IMR-90 (cell line): ENCODE measurements around the gene PTPN23. TPM values are rescaled to one million over a fixed set of nuclear protein-coding genes. Genes with fewer than 3 reads are reported as not detected.

Source experiments
- ATAC-seq: fragments of 200-7000 bp; cut with Tn5 transposase; 2 replicates; pipeline ENCODE4 v1.9.1; 2020; ENCODE audit warnings: low read depth, mild to moderate bottlenecking, moderate library complexity
- BruUV-seq: library from RNA; stranded (reverse); fragments of 400-500 nt; replicated peaks from 2 replicates; lab custom pipeline; 2021; lab: Mats Ljungman, UMichigan
- CTCF ChIA-PET: fragments of 300-600 bp; formaldehyde crosslinking; extraction: SDS; loops from one replicate; lab custom pipeline; 2021; ENCODE audit warnings: antibody characterized with exemption; lab: Yijun Ruan, JAX
- POLR2A ChIA-PET: fragments of 300-600 bp; sonication (Branson Sonifier 250); formaldehyde crosslinking; loops from one replicate; lab custom pipeline; 2022; ENCODE audit warnings: antibody characterized with exemption; ENCODE audit not compliant: unreplicated experiment; lab: Charles Lee
- DNase-seq: peaks from one replicate; pipeline ENCODE4 v3.0.0; 2013
- H2AFZ ChIP-seq: replicated peaks from 2 replicates; pipeline ENCODE3; 2013; ENCODE audit warnings: low read length, mild to moderate bottlenecking; ENCODE audit not compliant: poor library complexity
- H2AK5ac ChIP-seq: 2 replicates; pipeline ENCODE4 v1.6.1; 2013; ENCODE audit warnings: low read depth, low read length, inconsistent platforms
- H2AK9ac ChIP-seq: replicated peaks from 2 replicates; pipeline ENCODE3; 2013; ENCODE audit warnings: mild to moderate bottlenecking, low read depth, low read length, moderate library complexity; ENCODE audit not compliant: poor library complexity
- H2BK120ac ChIP-seq: 2 replicates; pipeline ENCODE4 v1.6.1; 2013; ENCODE audit warnings: low read depth, low read length, inconsistent platforms
- H2BK15ac ChIP-seq: 3 replicates; pipeline ENCODE4 v1.6.1; 2013; ENCODE audit warnings: low read depth, low read length, inconsistent platforms
- H2BK20ac ChIP-seq: 2 replicates; pipeline ENCODE4 v1.6.1; 2013; ENCODE audit warnings: low read depth, mild to moderate bottlenecking, inconsistent platforms, low read length, moderate library complexity
- H2BK5ac ChIP-seq: 2 replicates; pipeline ENCODE4 v1.6.1; 2013; ENCODE audit warnings: mild to moderate bottlenecking, low read depth, low read length, inconsistent platforms; ENCODE audit not compliant: poor library complexity, severe bottlenecking
- H3K14ac ChIP-seq: replicated peaks from 2 replicates; pipeline ENCODE4 v1.6.1; 2013; ENCODE audit warnings: low read depth, low read length, inconsistent platforms
- H3K18ac ChIP-seq: 2 replicates; pipeline ENCODE4 v1.6.1; 2013; ENCODE audit warnings: low read depth, low read length, control low read depth
- H3K23ac ChIP-seq: 2 replicates; pipeline ENCODE4 v1.6.1; 2013; ENCODE audit warnings: low read depth, low read length, inconsistent platforms
- H3K27ac ChIP-seq: 2 replicates; pipeline ENCODE4 v1.5.1; 2013; ENCODE audit warnings: mild to moderate bottlenecking, control low read depth, low read length; ENCODE audit not compliant: insufficient read depth
- H3K27me3 ChIP-seq: 2 replicates; pipeline ENCODE4 v1.6.1; 2013; ENCODE audit warnings: low read length; ENCODE audit not compliant: control insufficient read depth, insufficient read depth
- H3K36me3 ChIP-seq: 2 replicates; pipeline ENCODE4 v1.6.1; 2013; ENCODE audit warnings: low read length, mixed read lengths; ENCODE audit not compliant: control insufficient read depth, insufficient read depth
- H3K4ac ChIP-seq: 2 replicates; pipeline ENCODE4 v1.6.1; 2013; ENCODE audit warnings: low read depth, low read length, inconsistent platforms
- H3K4me1 ChIP-seq: 2 replicates; pipeline ENCODE4 v1.6.1; 2013; ENCODE audit warnings: low read length, mixed read lengths; ENCODE audit not compliant: control insufficient read depth, insufficient read depth
- H3K4me2 ChIP-seq: 2 replicates; pipeline ENCODE4 v1.6.1; 2013; ENCODE audit warnings: low read depth, mild to moderate bottlenecking, control low read depth, low read length, moderate library complexity
- H3K4me3 ChIP-seq: 2 replicates; pipeline ENCODE4 v1.5.1; 2013; ENCODE audit warnings: low read depth, mild to moderate bottlenecking, control low read depth, low read length, moderate library complexity; ENCODE audit not compliant: insufficient read depth
- H3K56ac ChIP-seq: 2 replicates; pipeline ENCODE4 v1.6.1; 2013; ENCODE audit warnings: low read length, inconsistent platforms; ENCODE audit not compliant: insufficient read depth; ENCODE audit errors: extremely low read depth
- H3K79me1 ChIP-seq, 2 experiments: 2 replicates each; pipeline ENCODE4 v1.6.1; 2013; ENCODE audit warnings: low read length in 2 of 2, inconsistent platforms in 1 of 2, low read depth in 1 of 2
- H3K9ac ChIP-seq: 2 replicates; pipeline ENCODE4 v1.6.1; 2013; ENCODE audit warnings: low read depth, low read length, control low read depth
- H3K9me1 ChIP-seq: 2 replicates; pipeline ENCODE4 v1.6.1; 2013; ENCODE audit warnings: low read length, inconsistent platforms; ENCODE audit not compliant: insufficient read depth
- H3K9me3 ChIP-seq: 2 replicates; pipeline ENCODE4 v1.6.1; 2013; ENCODE audit warnings: low read length; ENCODE audit not compliant: control insufficient read depth, insufficient read depth
- H4K20me1 ChIP-seq: 2 replicates; pipeline ENCODE4 v1.6.1; 2013; ENCODE audit warnings: low read length, inconsistent platforms; ENCODE audit not compliant: insufficient read depth
- H4K5ac ChIP-seq: 2 replicates; pipeline ENCODE4 v1.6.1; 2013; ENCODE audit warnings: mild to moderate bottlenecking, low read depth, low read length, control low read depth
- H4K8ac ChIP-seq, 2 experiments: 2 replicates each; pipeline ENCODE4 v1.6.1; 2013; ENCODE audit warnings: low read depth in 2 of 2, low read length in 2 of 2, control low read depth in 1 of 2, inconsistent platforms in 1 of 2
- H4K91ac ChIP-seq: 2 replicates; pipeline ENCODE4 v1.6.1; 2013; ENCODE audit warnings: low read depth, low read length, inconsistent platforms; ENCODE audit not compliant: insufficient read depth
- BHLHE40 ChIP-seq: fragments of 150-350 bp; IDR thresholded peaks from 2 replicates; pipeline ENCODE4 v1.6.1; 2016; ENCODE audit warnings: mild to moderate bottlenecking, low read depth, low read length
- CEBPB ChIP-seq: IDR thresholded peaks from 2 replicates; pipeline ENCODE4 v1.6.1; 2012; ENCODE audit warnings: low read depth, low read length, improper control_type of control experiment
- FOS ChIP-seq: fragments of 150-350 bp; IDR thresholded peaks from 2 replicates; pipeline ENCODE4 v1.6.1; 2016; ENCODE audit warnings: low read depth, low read length
- POLR2A ChIP-seq: IDR thresholded peaks from 2 replicates; pipeline ENCODE4 v1.6.1; 2012; ENCODE audit warnings: mild to moderate bottlenecking, low read depth, low read length
- RAD21 ChIP-seq: IDR thresholded peaks from 2 replicates; pipeline ENCODE4 v1.6.1; 2012; ENCODE audit warnings: low read length, improper control_type of control experiment
- RCOR1 ChIP-seq: IDR thresholded peaks from 2 replicates; pipeline ENCODE4 v1.6.1; 2012; ENCODE audit warnings: mild to moderate bottlenecking, low read length, improper control_type of control experiment; ENCODE audit not compliant: insufficient replicate concordance
- RFX5 ChIP-seq: IDR thresholded peaks from 2 replicates; pipeline ENCODE4 v1.8.0; 2012; ENCODE audit warnings: low read depth, mild to moderate bottlenecking, low read length, moderate library complexity
- SMC3 ChIP-seq: fragments of 150-350 bp; IDR thresholded peaks from 2 replicates; pipeline ENCODE4 v1.6.1; 2016; ENCODE audit warnings: low read depth, mild to moderate bottlenecking, antibody characterized with exemption, low read length, moderate library complexity
- WGBS, 2 experiments: methylation state at CpG; one replicate each; pipeline versions ENCODE4 v1.1.5 to v1.1.7; 2013; ENCODE audit warnings: missing lambda C conversion rate in 2 of 2; ENCODE audit not compliant: insufficient read length in 1 of 2; ENCODE audit errors: extremely low coverage in 2 of 2; 5-methylcytosine and 5-hydroxymethylcytosine counted together
- dilution Hi-C: fragments of 300-500 bp; cut with HindIII; formaldehyde crosslinking; loops from one replicate; pipeline ENCODE4 v1.14.3; 2018; ENCODE audit warnings: low sequenced_read_pairs; ENCODE audit not compliant: unreplicated experiment
- in situ Hi-C: fragments of 300-500 bp; cut with MboI; formaldehyde crosslinking; loops from 3 replicates; pipeline ENCODE4 v1.14.3; 2019; ENCODE audit warnings: low sequenced_read_pairs, inconsistent platforms, mixed read lengths
- intact Hi-C: fragments of 100-400 bp; cut with micrococcal nuclease; formaldehyde crosslinking; loops from 2 replicates; pipeline ENCODE4 v1.10.0; 2022
- polyA plus RNA-seq, 3 experiments: library from polyadenylated mRNA; depleted of rRNA; stranded (reverse); fragments of >200 nt; gene quantifications; 2 replicates each; pipeline ENCODE4 v1.2.3, GENCODE V29; 2012; ENCODE audit warnings: low replicate concordance in 1 of 3
- total RNA-seq: library from RNA; depleted of rRNA; stranded (reverse); fragments of >200 nt; gene quantifications from 2 replicates; pipeline ENCODE4 v1.2.3, GENCODE V29; 2012
- TF ChIP-seq, protein P1 (sequence below): fragments of 150-350 bp; IDR thresholded peaks from 2 replicates; pipeline ENCODE4 v1.6.1; 2016; ENCODE audit warnings: low read depth, mild to moderate bottlenecking, low read length, moderate library complexity, borderline replicate concordance

PTPN23 gene
- total and polyA plus RNA-seq, 2 of the 4 experiments (the other 2 are of a cell fraction), result 4.5 to 15.1 TPM

DNA sequence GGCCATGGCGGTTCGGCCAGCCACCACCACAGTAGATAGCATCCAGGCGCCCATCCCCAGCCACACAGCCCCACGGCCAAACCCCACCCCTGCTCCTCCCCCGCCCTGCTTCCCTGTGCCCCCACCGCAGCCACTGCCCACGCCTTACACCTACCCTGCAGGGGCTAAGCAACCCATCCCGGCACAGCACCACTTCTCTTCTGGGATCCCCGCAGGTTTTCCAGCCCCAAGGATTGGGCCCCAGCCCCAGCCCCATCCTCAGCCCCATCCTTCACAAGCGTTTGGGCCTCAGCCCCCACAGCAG, 29.5 kb downstream of the PTPN23 start:
- in situ Hi-C loops (no loop called here), intact Hi-C loops (no loop called here), dilution Hi-C loops (no loop called here)
- Histone ChIP-seq H4K5ac (no peak overlapping the region), H3K9me1 (peaks cover 6% of the 10 kb centered on the region), H2BK20ac (no peak overlapping the region), H2AK9ac (no peak overlapping the region), H3K14ac (no peak overlapping the region), H3K4me1 (peaks cover under 1% of the 10 kb centered on the region; the same call in 1 of the 2 replicates), H3K18ac (no peak overlapping the region), H3K36me3 (peaks cover 81% of the 10 kb centered on the region), H2BK120ac (no peak overlapping the region), H2AFZ (no peak overlapping the region), H3K4ac (no peak overlapping the region), H3K4me3 (no peak overlapping the region), H4K91ac (no peak overlapping the region), H3K27ac (no peak overlapping the region), H2BK5ac (no peak overlapping the region), H3K23ac (no peak overlapping the region), H3K27me3 (no peaks in the 10 kb centered on the region), H3K4me2 (no peak overlapping the region), H4K20me1 (peaks cover 33% of the 10 kb centered on the region), H2BK15ac (no peak overlapping the region), H3K9ac (no peak overlapping the region), H4K8ac (no peak overlapping the region), H3K79me1 (peaks cover 3 to 17% of the 10 kb centered on the region in 2 experiments), H3K9me3 (no peaks in the 10 kb centered on the region), H3K56ac (no peak overlapping the region), H2AK5ac (no peak overlapping the region)
- 0% methylated on average over 2 of the region's 10 CpGs; no CpG with 5 or more reads in 1 of the 2 experiments for WGBS, 2 experiments
- TF ChIP-seq, protein P1, sequence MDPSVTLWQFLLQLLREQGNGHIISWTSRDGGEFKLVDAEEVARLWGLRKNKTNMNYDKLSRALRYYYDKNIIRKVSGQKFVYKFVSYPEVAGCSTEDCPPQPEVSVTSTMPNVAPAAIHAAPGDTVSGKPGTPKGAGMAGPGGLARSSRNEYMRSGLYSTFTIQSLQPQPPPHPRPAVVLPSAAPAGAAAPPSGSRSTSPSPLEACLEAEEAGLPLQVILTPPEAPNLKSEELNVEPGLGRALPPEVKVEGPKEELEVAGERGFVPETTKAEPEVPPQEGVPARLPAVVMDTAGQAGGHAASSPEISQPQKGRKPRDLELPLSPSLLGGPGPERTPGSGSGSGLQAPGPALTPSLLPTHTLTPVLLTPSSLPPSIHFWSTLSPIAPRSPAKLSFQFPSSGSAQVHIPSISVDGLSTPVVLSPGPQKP, result no peak
- TF ChIP-seq RFX5 (no peak), RCOR1 (no peak), FOS (no peak), RAD21 (no peak), CEBPB (no peak), SMC3 (no peak), POLR2A (no peak), BHLHE40 (no peak)
- CTCF ChIA-PET, result no interaction called here
- ATAC-seq, result no peak
- no TSS peak for BruUV-seq
- DNase-seq, result no peak
- POLR2A ChIA-PET, result no interaction called here
